PFSK-1 (cell line): ENCODE results near the gene EID3.

Experiments used
- FOXP2 ChIP-seq: optimal IDR thresholded peaks from 2 replicates; pipeline ENCODE3; 2011; ENCODE audit warnings: borderline replicate concordance, control low read depth, inconsistent platforms; ENCODE audit not compliant: insufficient read depth; ENCODE audit errors: extremely low read length, extremely low read depth
- POLR2AphosphoS5 ChIP-seq: IDR thresholded peaks from 2 replicates; pipeline ENCODE4 v1.6.1; 2012; ENCODE audit warnings: low read depth, mild to moderate bottlenecking, control low read depth, low read length, moderate library complexity
- SIN3A ChIP-seq: IDR thresholded peaks from 2 replicates; pipeline ENCODE4 v1.6.1; 2012; ENCODE audit warnings: mild to moderate bottlenecking, low read length, moderate library complexity, borderline replicate concordance; ENCODE audit not compliant: insufficient read depth
- TAF1 ChIP-seq: IDR thresholded peaks from 2 replicates; pipeline ENCODE4 v1.6.1; 2012; ENCODE audit warnings: low read length, control low read depth, borderline replicate concordance; ENCODE audit not compliant: insufficient read depth
- TF ChIP-seq, protein P1 (sequence below), 2 experiments: IDR thresholded peaks; 2 replicates each; pipeline versions ENCODE4 v1.6.1 to v1.8.0; 2011 to 2012; ENCODE audit warnings: low read depth in 2 of 2, low read length in 2 of 2, control low read depth in 1 of 2, inconsistent platforms in 1 of 2, mild to moderate bottlenecking in 1 of 2, moderate library complexity in 1 of 2; ENCODE audit not compliant: insufficient read depth in 1 of 2

EID3 gene

DNA sequence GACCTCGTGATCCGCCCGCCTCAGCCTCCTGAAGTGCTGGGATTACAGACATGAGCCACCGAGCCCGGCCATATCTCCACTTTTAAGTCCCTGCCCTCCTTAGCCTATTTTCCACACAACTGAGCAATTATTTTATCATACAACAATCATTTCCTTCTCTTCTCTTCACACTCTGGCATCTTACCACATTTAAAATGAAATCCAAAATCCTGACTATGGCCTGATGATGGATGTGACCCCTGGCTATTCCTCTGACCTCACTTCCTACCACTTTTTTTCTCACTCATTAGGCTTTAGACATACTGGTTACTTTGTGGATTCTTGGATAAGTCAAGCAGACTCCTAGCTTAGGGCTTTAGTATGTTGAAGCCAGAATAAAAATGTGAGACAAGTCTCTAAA is 21.9 kb upstream of the EID3 start:
- TF ChIP-seq, protein P1, sequence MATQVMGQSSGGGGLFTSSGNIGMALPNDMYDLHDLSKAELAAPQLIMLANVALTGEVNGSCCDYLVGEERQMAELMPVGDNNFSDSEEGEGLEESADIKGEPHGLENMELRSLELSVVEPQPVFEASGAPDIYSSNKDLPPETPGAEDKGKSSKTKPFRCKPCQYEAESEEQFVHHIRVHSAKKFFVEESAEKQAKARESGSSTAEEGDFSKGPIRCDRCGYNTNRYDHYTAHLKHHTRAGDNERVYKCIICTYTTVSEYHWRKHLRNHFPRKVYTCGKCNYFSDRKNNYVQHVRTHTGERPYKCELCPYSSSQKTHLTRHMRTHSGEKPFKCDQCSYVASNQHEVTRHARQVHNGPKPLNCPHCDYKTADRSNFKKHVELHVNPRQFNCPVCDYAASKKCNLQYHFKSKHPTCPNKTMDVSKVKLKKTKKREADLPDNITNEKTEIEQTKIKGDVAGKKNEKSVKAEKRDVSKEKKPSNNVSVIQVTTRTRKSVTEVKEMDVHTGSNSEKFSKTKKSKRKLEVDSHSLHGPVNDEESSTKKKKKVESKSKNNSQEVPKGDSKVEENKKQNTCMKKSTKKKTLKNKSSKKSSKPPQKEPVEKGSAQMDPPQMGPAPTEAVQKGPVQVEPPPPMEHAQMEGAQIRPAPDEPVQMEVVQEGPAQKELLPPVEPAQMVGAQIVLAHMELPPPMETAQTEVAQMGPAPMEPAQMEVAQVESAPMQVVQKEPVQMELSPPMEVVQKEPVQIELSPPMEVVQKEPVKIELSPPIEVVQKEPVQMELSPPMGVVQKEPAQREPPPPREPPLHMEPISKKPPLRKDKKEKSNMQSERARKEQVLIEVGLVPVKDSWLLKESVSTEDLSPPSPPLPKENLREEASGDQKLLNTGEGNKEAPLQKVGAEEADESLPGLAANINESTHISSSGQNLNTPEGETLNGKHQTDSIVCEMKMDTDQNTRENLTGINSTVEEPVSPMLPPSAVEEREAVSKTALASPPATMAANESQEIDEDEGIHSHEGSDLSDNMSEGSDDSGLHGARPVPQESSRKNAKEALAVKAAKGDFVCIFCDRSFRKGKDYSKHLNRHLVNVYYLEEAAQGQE (IDR thresholded peaks at IDR 0.05; ENCODE audit: insufficient read depth in 1 of 2, low read depth in 2 of 2, low read length in 2 of 2) = no peak
- no peak for TF ChIP-seq TAF1
- no peak for TF ChIP-seq POLR2AphosphoS5

DNA sequence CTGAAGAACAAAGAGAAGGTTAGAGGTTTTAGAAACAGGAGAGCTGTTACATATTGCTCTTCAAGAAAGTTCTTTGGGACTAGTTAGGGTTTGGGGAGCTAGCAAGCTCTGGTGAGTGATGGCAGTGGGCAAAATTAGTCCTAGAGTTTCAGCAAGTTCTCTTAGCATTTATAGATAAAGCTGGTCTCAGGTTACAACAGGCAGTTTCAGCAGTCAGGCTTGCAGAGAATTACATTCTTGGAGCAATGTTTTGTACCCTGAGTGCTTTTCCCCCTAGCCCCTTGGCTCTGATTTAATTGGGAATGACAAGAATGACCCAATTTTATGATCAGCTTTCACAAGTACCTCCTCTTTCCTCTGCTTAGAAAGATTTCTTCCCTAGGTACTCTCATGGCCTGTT is 21.4 kb upstream of the EID3 start:
- TF ChIP-seq FOXP2 = no peak
- TF ChIP-seq TAF1 = no peak
- TF ChIP-seq POLR2AphosphoS5 = no peak
- no peak for TF ChIP-seq SIN3A
- TF ChIP-seq, protein P1 (IDR thresholded peaks at IDR 0.05; ENCODE audit: insufficient read depth in 1 of 2, low read depth in 2 of 2, low read length in 2 of 2) = no peak

DNA sequence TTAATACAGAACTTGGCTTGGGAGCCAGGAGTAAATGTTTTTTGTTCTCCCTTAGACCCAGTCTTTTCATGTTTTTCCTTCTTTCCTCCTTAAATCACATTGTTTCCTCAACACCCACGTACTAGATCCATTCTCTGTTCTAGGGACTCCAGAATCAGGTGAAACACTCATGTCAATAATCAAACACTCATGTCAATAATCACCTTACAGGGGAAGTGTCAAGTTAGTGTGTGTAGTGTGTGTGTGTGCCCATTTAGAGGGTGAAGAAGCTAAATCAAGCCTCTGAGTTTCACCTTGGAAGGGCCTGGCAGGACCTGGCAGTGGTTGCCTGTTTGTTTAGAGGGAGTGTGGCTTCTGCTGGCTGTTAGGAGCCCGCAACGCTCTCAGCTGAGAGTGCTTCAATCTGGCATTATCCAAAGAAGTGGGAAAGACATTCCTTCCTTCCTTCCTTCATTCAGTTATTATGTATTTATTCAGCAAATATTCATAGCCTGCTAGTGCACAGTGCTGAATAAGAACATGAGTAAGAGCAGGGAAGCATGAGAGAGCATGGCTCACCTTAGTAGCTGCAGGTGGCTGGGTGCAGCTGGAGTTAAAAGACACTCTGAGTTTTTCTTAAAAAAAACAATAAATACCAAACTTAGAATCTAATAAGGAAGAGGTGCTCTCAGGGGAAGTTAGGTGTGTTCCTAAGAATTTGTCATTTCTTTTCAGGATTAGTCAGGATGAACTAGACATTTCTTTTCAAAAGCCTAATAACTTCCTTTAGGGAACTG is 17.6 kb upstream of the EID3 start:
- TF ChIP-seq SIN3A (no peak), POLR2AphosphoS5 (no peak), FOXP2 (no peak)
- TF ChIP-seq, protein P1 (IDR thresholded peaks at IDR 0.05; ENCODE audit: insufficient read depth in 1 of 2, low read depth in 2 of 2, low read length in 2 of 2) = no peak

DNA sequence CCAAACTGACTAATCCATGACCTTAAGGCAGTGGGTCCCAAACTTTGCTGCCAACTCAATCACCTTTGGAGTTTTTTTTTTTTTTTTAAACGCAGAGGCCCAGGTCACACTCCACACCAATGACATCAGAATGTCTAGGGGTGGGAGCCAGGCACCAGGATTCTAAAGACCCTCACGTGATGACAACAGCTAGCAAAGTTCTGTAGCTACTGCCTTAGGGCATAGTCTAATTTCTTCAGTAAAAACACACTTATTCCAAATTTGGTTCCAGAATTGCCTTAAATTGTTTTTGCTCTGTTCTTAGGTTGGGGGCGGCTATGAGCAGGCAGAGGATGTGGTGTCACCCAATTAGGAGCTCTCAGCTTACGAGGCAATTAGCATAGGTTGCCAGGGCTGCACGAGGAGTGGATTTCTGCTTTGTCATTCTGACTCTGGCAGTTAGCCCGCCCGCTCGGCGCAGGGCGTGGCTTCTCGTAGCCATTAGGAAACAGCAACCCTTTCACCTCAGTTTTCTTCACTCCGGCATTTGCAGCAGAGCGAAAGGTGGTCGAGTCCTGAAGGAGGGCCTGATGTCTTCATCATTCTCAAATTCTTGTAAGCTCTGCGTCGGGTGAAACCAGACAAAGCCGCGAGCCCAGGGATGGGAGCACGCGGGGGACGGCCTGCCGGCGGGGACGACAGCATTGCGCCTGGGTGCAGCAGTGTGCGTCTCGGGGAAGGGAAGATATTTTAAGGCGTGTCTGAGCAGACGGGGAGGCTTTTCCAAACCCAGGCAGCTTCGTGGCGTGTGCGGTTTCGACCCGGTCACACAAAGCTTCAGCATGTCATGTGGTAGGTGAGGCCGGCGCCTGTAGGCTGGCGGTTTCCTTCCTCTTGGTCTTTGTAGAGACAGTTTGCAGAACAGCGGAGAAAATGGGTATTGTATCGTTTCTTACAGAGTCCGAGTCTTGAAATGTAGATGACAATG is 16.7 kb upstream of the EID3 start:
- TF ChIP-seq SIN3A (peak; percentile 53; the same call in 1 of the 2 replicates), FOXP2 (peak; percentile 41), TAF1 (peak; percentile 93; the same call in 1 of the 2 replicates), POLR2AphosphoS5 (peak; percentile 93)
- TF ChIP-seq, protein P1 (IDR thresholded peaks at IDR 0.05; ENCODE audit: insufficient read depth in 1 of 2, low read depth in 2 of 2, low read length in 2 of 2) = peak in 1 of 2 experiments; percentile 13; a peak in 1 of 4 replicates
